ENCODE data around the gene TECPR1. TPM values are rescaled to one million over a fixed set of nuclear protein-coding genes. Genes with fewer than 3 reads are reported as not detected.

The TECPR1 gene
- total RNA-seq, 1 donor = 11.7 TPM

- no peak overlapping the region for H3K4me3 ChIP-seq (ENCODE audit: low read depth, low read length)
- DNase-seq (ENCODE audit: low read depth) = no peak
- TF ChIP-seq CTCF (IDR thresholded peaks at IDR 0.05; ENCODE audit: insufficient read depth, low read length) = no peak
Observed at GRCh38 chr7:98249106-98249505, 2.9 kb downstream of the TECPR1 start.

- TF ChIP-seq CTCF (IDR thresholded peaks at IDR 0.05; ENCODE audit: insufficient read depth, low read length) = no peak
- H3K4me3 ChIP-seq (ENCODE audit: low read depth, low read length) = no peak overlapping the region
- DNase-seq (ENCODE audit: low read depth) = no peak
Observed at GRCh38 chr7:98248156-98248555, 3.9 kb downstream of the TECPR1 start.

GRCh38 chr7:98244871-98245270, 7.2 kb downstream of the TECPR1 start:
- no peak for TF ChIP-seq CTCF (IDR thresholded peaks at IDR 0.05; ENCODE audit: insufficient read depth, low read length)
- H3K4me3 ChIP-seq (ENCODE audit: low read depth, low read length) = no peak overlapping the region
- DNase-seq (ENCODE audit: low read depth) = no peak

- no peak for TF ChIP-seq CTCF (IDR thresholded peaks at IDR 0.05; ENCODE audit: insufficient read depth, low read length)
- H3K4me3 ChIP-seq (ENCODE audit: low read depth, low read length) = no peak overlapping the region
- no peak for DNase-seq (ENCODE audit: low read depth)
Observed at GRCh38 chr7:98242934-98243333, 9.1 kb downstream of the TECPR1 start.

DNA sequence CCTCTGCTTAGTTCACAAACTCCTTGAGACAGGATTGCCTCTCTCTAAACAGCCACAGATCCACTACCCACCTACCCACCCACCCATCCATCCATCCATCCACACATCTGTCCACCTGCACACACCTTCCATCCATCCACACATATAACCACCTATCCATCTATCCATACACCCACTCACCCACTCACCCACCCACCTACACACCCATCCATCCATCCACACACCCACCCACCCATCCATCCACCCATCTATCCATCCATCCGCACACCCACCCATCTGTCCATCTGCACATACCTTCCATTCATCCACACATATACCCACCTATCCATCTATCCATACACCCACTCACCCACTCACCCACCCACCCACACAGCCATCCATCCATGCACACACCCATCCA, 9.7 kb downstream of the TECPR1 start:
- DNase-seq (ENCODE audit: low read depth) = no peak
- TF ChIP-seq CTCF (IDR thresholded peaks at IDR 0.05; ENCODE audit: insufficient read depth, low read length) = no peak
- H3K4me3 ChIP-seq (ENCODE audit: low read depth, low read length) = no peak overlapping the region

GRCh38 chr7:98241674-98242241, 10.3 kb downstream of the TECPR1 start:
- no peak for TF ChIP-seq CTCF (IDR thresholded peaks at IDR 0.05; ENCODE audit: insufficient read depth, low read length)
- DNase-seq (ENCODE audit: low read depth) = no peak
- no peak overlapping the region for H3K4me3 ChIP-seq (ENCODE audit: low read depth, low read length)

Data from fibroblast of the aortic adventitia (primary cell).